Gastrocnemius medialis (tissue), 4 donors: ENCODE results near the gene IGF1R. TPM values are rescaled to one million over a fixed set of nuclear protein-coding genes. Genes with fewer than 3 reads are reported as not detected.

Experiments
- ATAC-seq, 2 donors: fragments of 150-250 bp; one replicate each; pipeline ENCODE4 v1.9.1; 2016
- DNase-seq, 2 donors: peaks; one replicate each; pipeline ENCODE4 v3.0.0-alpha.2; 2019
- H3K27ac ChIP-seq, 4 donors: fragments of 200-600 bp; sonication (generic); 1 replicate in 1 of 4; 2 replicates in 3 of 4; pipeline ENCODE4 v1.5.1; 2016 to 2018; ENCODE audit warnings: mild to moderate bottlenecking in 2 of 4, moderate library complexity in 1 of 4
- H3K27me3 ChIP-seq, 3 donors: fragments of 200-600 bp; sonication (generic) in 2 of 3; 1 replicate in 1 of 3; 2 replicates in 2 of 3; pipeline versions ENCODE4 v1.5.1 to v1.6.0; 2016 to 2019; ENCODE audit warnings: mild to moderate bottlenecking in 1 of 3, moderate library complexity in 1 of 3
- H3K36me3 ChIP-seq, 2 donors: fragments of 200-600 bp; sonication (generic) in 1 of 2; one replicate each; pipeline ENCODE4 v1.5.1; 2017 to 2018
- H3K4me1 ChIP-seq, 2 donors: fragments of 200-600 bp; sonication (generic) in 1 of 2; one replicate each; pipeline ENCODE4 v1.5.1; 2016 to 2017; ENCODE audit warnings: mild to moderate bottlenecking in 2 of 2
- H3K4me3 ChIP-seq, 4 donors: fragments of 200-600 bp; sonication (generic) in 3 of 4; 1 replicate in 1 of 4; 2 replicates in 3 of 4; pipeline ENCODE4 v1.5.1; 2016 to 2019; ENCODE audit warnings: mild to moderate bottlenecking in 2 of 4
- H3K9me3 ChIP-seq, 3 donors: fragments of 200-600 bp; sonication (generic) in 2 of 3; 1 replicate in 1 of 3; 2 replicates in 2 of 3; pipeline ENCODE4 v1.5.1; 2016 to 2019
- CTCF ChIP-seq, 5 experiments: fragments of 450-650 bp in 3 of 5; fragments of 200-600 bp in 2 of 5; sonication (generic) in 2 of 5; IDR thresholded peaks in 4 of 5; conservative IDR thresholded peaks in 1 of 5; 1 replicate in 4 of 5; 2 replicates in 1 of 5; pipeline ENCODE4 v1.5.1; 2016 to 2019; ENCODE audit warnings: antibody characterized with exemption in 5 of 5, mild to moderate bottlenecking in 3 of 5, moderate library complexity in 3 of 5
- POLR2A ChIP-seq, 2 donors: fragments of 450-650 bp; IDR thresholded peaks; one replicate each; pipeline ENCODE4 v1.6.1; 2017; ENCODE audit warnings: antibody characterized with exemption in 2 of 2, mild to moderate bottlenecking in 2 of 2, moderate library complexity in 2 of 2
- in situ Hi-C, 4 donors: fragments of 200-750 bp; cut with MboI; loops; one replicate each; pipeline versions ENCODE4 v1.15.0 to v1.8.0; 2017; ENCODE audit warnings: low sequenced_read_pairs in 4 of 4
- intact Hi-C: fragments of 100-400 bp; cut with DNase I; formaldehyde crosslinking; loops from one replicate; pipeline ENCODE4 v1.15.1; 2023; ENCODE audit warnings: low total_unique reads
- total RNA-seq, 4 donors: library from RNA; depleted of rRNA; stranded (reverse); fragments of >200 nt; gene quantifications; one replicate each; pipeline versions ENCODE4 v1.1.0 to v1.2.3, GENCODE V29; 2016

IGF1R gene
- total RNA-seq, 4 donors from 2014 or later: 10.1 to 50.4 (median 12.3) TPM

DNA sequence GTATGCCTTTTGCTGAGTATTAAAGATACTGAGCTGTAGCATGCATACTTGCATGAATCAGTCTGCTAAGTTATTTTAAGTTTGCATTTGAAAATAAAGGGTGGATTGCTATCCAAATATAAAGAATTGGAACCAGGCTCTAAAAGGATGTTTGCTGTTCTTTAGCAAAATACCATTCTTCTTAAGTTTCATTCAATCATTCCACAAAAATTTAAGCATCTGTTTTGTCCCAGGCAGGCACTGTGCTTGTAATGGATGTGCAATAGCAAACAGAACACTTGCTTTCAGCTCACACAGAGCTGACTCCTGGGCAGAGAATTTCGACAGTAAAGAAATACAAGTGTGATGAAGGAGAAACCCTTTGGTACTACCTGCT is 208.2 kb downstream of the IGF1R start:
- in situ Hi-C loops: no loop called here
- Histone ChIP-seq H3K36me3 (no peaks in the 10 kb centered on the region), H3K27ac (no peak overlapping the region), H3K27me3 (no peaks in the 10 kb centered on the region), H3K4me3 (no peak overlapping the region), H3K4me1 (peaks cover 8 to 42% of the 10 kb centered on the region in 2 donors), H3K9me3 (no peaks in the 10 kb centered on the region)
- intact Hi-C loops: no loop called here
- no peak for DNase-seq
- TF ChIP-seq POLR2A (IDR thresholded peaks at IDR 0.05): no peak
- no peak for ATAC-seq

GRCh38 chr15:98858610-98859023 is 210.3 kb downstream of the IGF1R start:
- ATAC-seq (no peak), DNase-seq (no peak)
- TF ChIP-seq POLR2A (IDR thresholded peaks at IDR 0.05) (no peak), CTCF (IDR thresholded peaks at IDR 0.05 in 4 of 5, conservative IDR thresholded peaks at IDR 0.05 in 1 of 5) (no peak)
- Histone ChIP-seq H3K36me3 (no peaks in the 10 kb centered on the region), H3K27me3 (no peaks in the 10 kb centered on the region), H3K4me1 (peaks cover 0 to 24% of the 10 kb centered on the region in 2 donors), H3K4me3 (no peak overlapping the region), H3K9me3 (no peaks in the 10 kb centered on the region), H3K27ac (no peak overlapping the region)
- intact Hi-C loops (no loop called here), in situ Hi-C loops (no loop called here)

DNA sequence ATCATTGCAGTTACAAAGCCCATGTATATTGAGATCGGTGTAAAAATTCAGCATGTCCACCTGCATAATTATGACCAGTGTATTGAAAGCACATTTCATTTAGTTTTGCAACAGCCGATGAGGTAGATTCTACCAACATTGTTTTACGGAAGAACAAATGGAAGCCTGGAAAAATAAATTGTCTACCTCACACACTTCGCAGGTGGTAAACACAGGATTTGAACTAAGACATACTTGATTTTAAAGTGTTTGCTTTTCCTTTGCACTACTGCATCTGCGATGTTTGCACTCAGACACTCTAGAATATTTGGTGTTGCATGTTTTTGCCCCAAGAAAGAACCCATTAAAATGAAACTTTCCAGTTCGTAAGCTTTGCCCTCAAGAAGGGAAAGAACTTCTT is 210.8 kb downstream of the IGF1R start:
- no peaks in the 10 kb centered on the region for H3K36me3 ChIP-seq
- no peak overlapping the region for H3K27ac ChIP-seq
- intact Hi-C loops (no loop called here), in situ Hi-C loops (no loop called here)
- H3K27me3 ChIP-seq: no peaks in the 10 kb centered on the region
- H3K9me3 ChIP-seq: no peaks in the 10 kb centered on the region
- peaks cover 0 to 19% of the 10 kb centered on the region in 2 donors for H3K4me1 ChIP-seq
- ATAC-seq (no peak), DNase-seq (no peak)
- H3K4me3 ChIP-seq: no peak overlapping the region
- no peak for TF ChIP-seq POLR2A (IDR thresholded peaks at IDR 0.05)
- TF ChIP-seq CTCF (IDR thresholded peaks at IDR 0.05 in 4 of 5, conservative IDR thresholded peaks at IDR 0.05 in 1 of 5): no peak

GRCh38 chr15:98860281-98861041 is 212.1 kb downstream of the IGF1R start:
- H3K36me3 ChIP-seq: no peaks in the 10 kb centered on the region
- TF ChIP-seq CTCF (IDR thresholded peaks at IDR 0.05 in 4 of 5, conservative IDR thresholded peaks at IDR 0.05 in 1 of 5) (no peak), POLR2A (IDR thresholded peaks at IDR 0.05) (no peak)
- in situ Hi-C loops: no loop called here
- H3K27ac ChIP-seq: no peak overlapping the region
- no peak for DNase-seq
- peaks cover 0 to 19% of the 10 kb centered on the region in 2 donors for H3K4me1 ChIP-seq
- H3K4me3 ChIP-seq: no peak overlapping the region
- H3K27me3 ChIP-seq: no peaks in the 10 kb centered on the region
- no peak for ATAC-seq
- H3K9me3 ChIP-seq: no peaks in the 10 kb centered on the region
- intact Hi-C loops: no loop called here

GRCh38 chr15:98861188-98861587 is 212.8 kb downstream of the IGF1R start:
- Histone ChIP-seq H3K4me1 (peaks cover 0 to 14% of the 10 kb centered on the region in 2 donors), H3K27me3 (no peaks in the 10 kb centered on the region), H3K27ac (no peak overlapping the region), H3K4me3 (no peak overlapping the region), H3K36me3 (no peaks in the 10 kb centered on the region), H3K9me3 (no peaks in the 10 kb centered on the region)
- DNase-seq: no peak
- TF ChIP-seq CTCF (IDR thresholded peaks at IDR 0.05 in 4 of 5, conservative IDR thresholded peaks at IDR 0.05 in 1 of 5): no peak
- no peak for TF ChIP-seq POLR2A (IDR thresholded peaks at IDR 0.05)
- in situ Hi-C loops: no loop called here
- ATAC-seq: no peak
- intact Hi-C loops: no loop called here
